SU-DHL-6 (cell line): ENCODE results near the gene ADAMTS3.

Source experiments
- H2AFZ ChIP-seq: fragments of 200-600 bp; sonication (generic); 2 replicates; pipeline ENCODE4 v1.6.1; 2014; ENCODE audit warnings: low read depth, mild to moderate bottlenecking, moderate library complexity, mixed read lengths, antibody characterized with exemption, low read length; ENCODE audit not compliant: severe bottlenecking
- H3F3A ChIP-seq: fragments of 200-600 bp; shearing (Covaris generic); 2 replicates; pipeline ENCODE4 v1.6.0; 2016; ENCODE audit warnings: antibody characterized with exemption, mild to moderate bottlenecking; ENCODE audit not compliant: insufficient read depth
- H3K27ac ChIP-seq: fragments of 200-600 bp; sonication (generic); 2 replicates; pipeline ENCODE4 v1.5.1; 2016; ENCODE audit warnings: low read depth, mild to moderate bottlenecking, low read length, moderate library complexity, mixed read lengths
- H3K27me3 ChIP-seq: fragments of 200-600 bp; sonication (generic), shearing (Covaris generic); 2 replicates; pipeline ENCODE4 v1.6.0; 2014; ENCODE audit warnings: mild to moderate bottlenecking, low read length
- H3K36me3 ChIP-seq: fragments of 200-600 bp; sonication (generic); 2 replicates; pipeline ENCODE4 v1.6.1; 2014; ENCODE audit warnings: mild to moderate bottlenecking, low read length, mixed read lengths
- H3K4me2 ChIP-seq: fragments of 300-600, 200-600 bp; shearing (Covaris generic), sonication (generic); 2 replicates; pipeline ENCODE4 v1.6.0; 2014; ENCODE audit warnings: low read length, low read depth, mild to moderate bottlenecking; ENCODE audit not compliant: poor library complexity, severe bottlenecking
- H3K4me3 ChIP-seq: fragments of 200-600 bp; sonication (generic); 2 replicates; pipeline ENCODE4 v1.5.1; 2014; ENCODE audit warnings: antibody characterized with exemption, low read length, mild to moderate bottlenecking, mixed read lengths; ENCODE audit not compliant: insufficient read depth, poor library complexity, severe bottlenecking
- H3K79me2 ChIP-seq: fragments of 200-600 bp; sonication (generic); 2 replicates; pipeline ENCODE4 v1.6.1; 2014; ENCODE audit warnings: mild to moderate bottlenecking, low read length, moderate library complexity; ENCODE audit not compliant: insufficient read depth
- H3K9ac ChIP-seq: fragments of 200-600 bp; sonication (generic); 2 replicates; pipeline ENCODE4 v1.7.0; 2014; ENCODE audit warnings: mild to moderate bottlenecking, low read length
- H3K9me2 ChIP-seq: fragments of 200-600 bp; sonication (generic); replicated peaks from 2 replicates; pipeline ENCODE4 v1.6.1; 2014; ENCODE audit warnings: low read length; ENCODE audit not compliant: insufficient read depth
- H3K9me3 ChIP-seq: fragments of 200-600 bp; sonication (generic); 2 replicates; pipeline ENCODE4 v1.6.1; 2014; ENCODE audit warnings: low read length, mixed read lengths; ENCODE audit not compliant: insufficient read depth
- H4K20me1 ChIP-seq: fragments of 200-600 bp; sonication (generic); 2 replicates; pipeline ENCODE4 v1.6.1; 2014; ENCODE audit warnings: low read depth, mild to moderate bottlenecking, antibody characterized with exemption, low read length, moderate library complexity, mixed read lengths
- EZH2phosphoT487 ChIP-seq: fragments of 200-600 bp; sonication (generic), shearing (Covaris generic); conservative IDR thresholded peaks from 2 replicates; pipeline ENCODE4 v1.6.1; 2018; ENCODE audit warnings: mild to moderate bottlenecking, antibody characterized with exemption, low read length, moderate library complexity, mixed read lengths
- TF ChIP-seq, protein P1 (sequence below): fragments of 200-600 bp; sonication (generic); IDR thresholded peaks from one replicate; pipeline ENCODE4 v1.5.1; 2017; ENCODE audit warnings: antibody characterized with exemption, mild to moderate bottlenecking, low read length, moderate library complexity; ENCODE audit not compliant: insufficient read depth, poor library complexity, severe bottlenecking

ADAMTS3 gene

GRCh38 chr4:72344418-72344817, 224.6 kb downstream of the ADAMTS3 start:
- no peak overlapping the region for H3K4me2 ChIP-seq
- H3K27ac ChIP-seq = no peak overlapping the region
- H4K20me1 ChIP-seq = no peaks in the 10 kb centered on the region
- TF ChIP-seq, protein P1, sequence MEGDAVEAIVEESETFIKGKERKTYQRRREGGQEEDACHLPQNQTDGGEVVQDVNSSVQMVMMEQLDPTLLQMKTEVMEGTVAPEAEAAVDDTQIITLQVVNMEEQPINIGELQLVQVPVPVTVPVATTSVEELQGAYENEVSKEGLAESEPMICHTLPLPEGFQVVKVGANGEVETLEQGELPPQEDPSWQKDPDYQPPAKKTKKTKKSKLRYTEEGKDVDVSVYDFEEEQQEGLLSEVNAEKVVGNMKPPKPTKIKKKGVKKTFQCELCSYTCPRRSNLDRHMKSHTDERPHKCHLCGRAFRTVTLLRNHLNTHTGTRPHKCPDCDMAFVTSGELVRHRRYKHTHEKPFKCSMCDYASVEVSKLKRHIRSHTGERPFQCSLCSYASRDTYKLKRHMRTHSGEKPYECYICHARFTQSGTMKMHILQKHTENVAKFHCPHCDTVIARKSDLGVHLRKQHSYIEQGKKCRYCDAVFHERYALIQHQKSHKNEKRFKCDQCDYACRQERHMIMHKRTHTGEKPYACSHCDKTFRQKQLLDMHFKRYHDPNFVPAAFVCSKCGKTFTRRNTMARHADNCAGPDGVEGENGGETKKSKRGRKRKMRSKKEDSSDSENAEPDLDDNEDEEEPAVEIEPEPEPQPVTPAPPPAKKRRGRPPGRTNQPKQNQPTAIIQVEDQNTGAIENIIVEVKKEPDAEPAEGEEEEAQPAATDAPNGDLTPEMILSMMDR = no peak
- no peak for TF ChIP-seq EZH2phosphoT487
- H2AFZ ChIP-seq = no peak overlapping the region
- no peak overlapping the region for H3K4me3 ChIP-seq
- H3K36me3 ChIP-seq = no peaks in the 10 kb centered on the region
- H3K9me3 ChIP-seq = no peaks in the 10 kb centered on the region
- no peaks in the 10 kb centered on the region for H3K27me3 ChIP-seq
- H3F3A ChIP-seq = no peaks in the 10 kb centered on the region
- no peak overlapping the region for H3K9ac ChIP-seq
- no peaks in the 10 kb centered on the region for H3K9me2 ChIP-seq
- H3K79me2 ChIP-seq = no peaks in the 10 kb centered on the region

DNA sequence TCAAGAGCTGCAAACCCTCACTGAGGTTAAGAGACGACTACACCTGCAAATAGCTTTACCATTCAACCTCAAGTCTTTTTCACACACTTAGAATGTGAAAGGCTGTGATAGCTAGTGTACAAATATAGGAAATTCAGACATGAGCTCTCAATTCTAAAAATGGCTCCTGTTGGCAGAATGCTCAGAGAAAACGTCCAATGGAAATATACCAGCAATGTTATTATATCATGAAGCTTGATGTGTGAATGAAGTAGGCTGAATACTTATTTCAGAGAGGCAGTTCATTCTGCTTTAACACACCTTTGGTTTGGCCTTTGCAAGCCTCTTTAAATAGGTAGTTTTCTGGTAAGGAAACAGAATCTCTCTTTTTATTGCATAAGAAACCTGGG, 227.6 kb downstream of the ADAMTS3 start:
- Histone ChIP-seq H3K79me2 (no peaks in the 10 kb centered on the region), H3K9me3 (no peaks in the 10 kb centered on the region), H3F3A (no peaks in the 10 kb centered on the region), H2AFZ (no peak overlapping the region), H3K4me3 (no peak overlapping the region), H3K4me2 (no peak overlapping the region), H3K27ac (no peak overlapping the region), H3K9ac (no peak overlapping the region), H3K27me3 (no peaks in the 10 kb centered on the region), H4K20me1 (no peaks in the 10 kb centered on the region), H3K9me2 (no peaks in the 10 kb centered on the region), H3K36me3 (no peaks in the 10 kb centered on the region)
- TF ChIP-seq, protein P1 = no peak
- TF ChIP-seq EZH2phosphoT487 = no peak

GRCh38 chr4:72340803-72341431, 228.1 kb downstream of the ADAMTS3 start:
- no peak overlapping the region for H3K4me3 ChIP-seq
- H2AFZ ChIP-seq = no peak overlapping the region
- no peaks in the 10 kb centered on the region for H3F3A ChIP-seq
- H4K20me1 ChIP-seq = no peaks in the 10 kb centered on the region
- no peaks in the 10 kb centered on the region for H3K36me3 ChIP-seq
- H3K4me2 ChIP-seq = no peak overlapping the region
- no peak overlapping the region for H3K9ac ChIP-seq
- TF ChIP-seq, protein P1 = no peak
- TF ChIP-seq EZH2phosphoT487 = no peak
- H3K27ac ChIP-seq = no peak overlapping the region
- H3K79me2 ChIP-seq = no peaks in the 10 kb centered on the region
- H3K27me3 ChIP-seq = no peaks in the 10 kb centered on the region
- H3K9me3 ChIP-seq = no peaks in the 10 kb centered on the region
- no peaks in the 10 kb centered on the region for H3K9me2 ChIP-seq
